CD14-positive monocyte (primary cell): ENCODE data around the gene CHD2. TPM values are rescaled to one million over a fixed set of nuclear protein-coding genes. Genes with fewer than 3 reads are reported as not detected.
A peak's percentile ranks its signal among the peaks of the same experiment; 100 is the strongest.

Experiments
- DNase-seq, 3 donors: peaks; one replicate each; pipeline ENCODE4 v3.0.0-alpha.2; 2011 to 2022
- H2AFZ ChIP-seq: 2 replicates; pipeline ENCODE4 v1.6.0; 2012; ENCODE audit warnings: mild to moderate bottlenecking, low read depth, low read length, inconsistent platforms; ENCODE audit not compliant: insufficient read depth, poor library complexity, severe bottlenecking
- H3K27ac ChIP-seq, 2 donors: 1 replicate in 1 of 2; 2 replicates in 1 of 2; pipeline ENCODE4 v1.5.1; 2012 to 2013; ENCODE audit warnings: low read length in 2 of 2, control low read depth in 1 of 2, inconsistent platforms in 1 of 2, low read depth in 1 of 2, mild to moderate bottlenecking in 1 of 2
- H3K27me3 ChIP-seq, 2 donors: one replicate each; pipeline versions ENCODE4 v1.6.0 to v1.6.1; 2011 to 2013; ENCODE audit warnings: low read length in 2 of 2; ENCODE audit not compliant: control insufficient read depth in 2 of 2, insufficient read depth in 2 of 2
- H3K36me3 ChIP-seq, 2 donors: replicated peaks in 1 of 2; 1 replicate in 1 of 2; 2 replicates in 1 of 2; pipeline versions ENCODE4 v1.5.1 to v1.6.1; 2012 to 2013; ENCODE audit warnings: low read length in 2 of 2, control low read depth in 1 of 2, inconsistent platforms in 1 of 2, mild to moderate bottlenecking in 1 of 2; ENCODE audit not compliant: insufficient read depth in 2 of 2, control insufficient read depth in 1 of 2
- H3K4me1 ChIP-seq, 2 donors: 1 replicate in 1 of 2; 2 replicates in 1 of 2; pipeline versions ENCODE4 v1.5.1 to v1.6.1; 2012 to 2013; ENCODE audit warnings: low read length in 2 of 2, control low read depth in 1 of 2, inconsistent platforms in 1 of 2, mild to moderate bottlenecking in 1 of 2, moderate library complexity in 1 of 2; ENCODE audit not compliant: insufficient read depth in 2 of 2, control insufficient read depth in 1 of 2
- H3K4me2 ChIP-seq: replicated peaks from 2 replicates; pipeline ENCODE3; 2012; ENCODE audit warnings: low read length, moderate library complexity, mild to moderate bottlenecking; ENCODE audit not compliant: poor library complexity, severe bottlenecking; ENCODE audit errors: extremely low read depth
- H3K4me3 ChIP-seq, 3 experiments: fragments of 200-600 bp in 1 of 3; sonication (generic) in 1 of 3; replicated peaks in 1 of 3; 1 replicate in 2 of 3; 2 replicates in 1 of 3; pipeline ENCODE4 v1.5.1; 2011 to 2013; ENCODE audit warnings: low read length in 3 of 3, mild to moderate bottlenecking in 3 of 3, control low read depth in 2 of 3, low read depth in 2 of 3, inconsistent platforms in 1 of 3, moderate library complexity in 1 of 3
- H3K79me2 ChIP-seq: 2 replicates; pipeline ENCODE4 v1.6.0; 2012; ENCODE audit warnings: mild to moderate bottlenecking, control low read depth, inconsistent platforms, low read length, moderate library complexity; ENCODE audit not compliant: insufficient read depth
- H3K9ac ChIP-seq: 2 replicates; pipeline ENCODE4 v1.6.0; 2017; ENCODE audit warnings: low read length, mild to moderate bottlenecking; ENCODE audit not compliant: insufficient read depth, poor library complexity, severe bottlenecking
- H3K9me3 ChIP-seq, 2 donors: replicated peaks in 1 of 2; 1 replicate in 1 of 2; 2 replicates in 1 of 2; pipeline versions ENCODE4 v1.5.1 to v1.6.1; 2012 to 2013; ENCODE audit warnings: low read length in 2 of 2, control low read depth in 1 of 2; ENCODE audit not compliant: control insufficient read depth in 1 of 2, insufficient read depth in 1 of 2
- H4K20me1 ChIP-seq: 2 replicates; pipeline ENCODE4 v1.6.0; 2012; ENCODE audit warnings: mild to moderate bottlenecking, low read length, control low read depth, moderate library complexity; ENCODE audit not compliant: insufficient read depth
- H3K27ac Mint-ChIP-seq, 7 donors: one replicate each; pipeline ENCODE4 v1.8.0; 2020; ENCODE audit warnings: mild to moderate bottlenecking in 7 of 7, mixed read lengths in 7 of 7, moderate library complexity in 6 of 7, inconsistent platforms in 2 of 7
- H3K27me3 Mint-ChIP-seq, 3 donors: one replicate each; pipeline ENCODE4 v1.8.0; 2021 to 2022; ENCODE audit warnings: low read depth in 3 of 3, mild to moderate bottlenecking in 3 of 3, mixed read lengths in 3 of 3, moderate library complexity in 3 of 3, inconsistent platforms in 1 of 3
- H3K36me3 Mint-ChIP-seq, 2 donors: one replicate each; pipeline ENCODE4 v1.8.0; 2020; ENCODE audit warnings: mixed read lengths in 2 of 2, inconsistent platforms in 1 of 2, mild to moderate bottlenecking in 1 of 2
- H3K4me1 Mint-ChIP-seq: one replicate; pipeline ENCODE4 v1.8.0; 2020; ENCODE audit warnings: mild to moderate bottlenecking, mixed read lengths
- H3K4me3 Mint-ChIP-seq, 2 donors: one replicate each; pipeline ENCODE4 v1.8.0; 2020; ENCODE audit warnings: mild to moderate bottlenecking in 2 of 2, mixed read lengths in 2 of 2, moderate library complexity in 1 of 2
- H3K9me3 Mint-ChIP-seq, 7 donors: one replicate each; pipeline ENCODE4 v1.8.0; 2020 to 2022; ENCODE audit warnings: mixed read lengths in 7 of 7, mild to moderate bottlenecking in 6 of 7, moderate library complexity in 6 of 7, inconsistent platforms in 2 of 7
- CTCF ChIP-seq: fragments of 200-600 bp; IDR thresholded peaks from one replicate; pipeline ENCODE4 v1.8.0; 2022; ENCODE audit warnings: antibody characterized with exemption, mild to moderate bottlenecking
- WGBS: methylation state at CpG from one replicate; pipeline ENCODE4 v1.1.5; 2013; ENCODE audit warnings: missing lambda C conversion rate; ENCODE audit not compliant: insufficient coverage; 5-methylcytosine and 5-hydroxymethylcytosine counted together
- intact Hi-C, 2 donors: fragments of 100-400 bp; cut with micrococcal nuclease; formaldehyde crosslinking; loops; one replicate each; pipeline versions ENCODE4 v1.15.0 to v1.15.1; 2023
- polyA plus RNA-seq, 3 donors: library from polyadenylated mRNA; depleted of rRNA in 1 of 3; unstranded in 2 of 3; stranded (reverse) in 1 of 3; fragments of 300-500 nt in 2 of 3; fragments of >200 nt in 1 of 3; fragmentation: Illumina TruSeq in 2 of 3; gene quantifications; 1 replicate in 2 of 3; 2 replicates in 1 of 3; pipeline ENCODE4 v1.2.3, GENCODE V29; 2012 to 2021

CHD2 gene
- polyA plus RNA-seq, 3 donors: 9.6 to 61.2 (median 11.4) TPM

- H3K27me3 Mint-ChIP-seq: no peaks in the 10 kb centered on the region
- TF ChIP-seq CTCF: no peak
- 50% methylated on average over 1 of the region's 1 CpG for WGBS
- peaks cover 22% of the 10 kb centered on the region for H4K20me1 ChIP-seq
- H3K4me1 ChIP-seq: peaks cover 78 to 92% of the 10 kb centered on the region in 2 donors
- DNase-seq: no peak
- intact Hi-C loops: loop anchor here in 1 of 2 donors (10.0 kb wide), 1 partner anchor 1268 kb away; no protein-coding TSS in a partner anchor
- no peaks in the 10 kb centered on the region for H3K9me3 ChIP-seq
- peak overlapping the region; percentile 81 for H3K4me2 ChIP-seq
- peak overlapping the region; percentile 84 to 100 (median 93) for H3K27ac Mint-ChIP-seq
- H3K36me3 ChIP-seq: peaks cover 4 to 8% of the 10 kb centered on the region in 2 donors
- peak overlapping the region; percentile 4 to 64 for H3K4me3 Mint-ChIP-seq
- H3K79me2 ChIP-seq: peaks cover 97% of the 10 kb centered on the region
- peak overlapping the region in 1 of 2 donors; percentile 82 for H3K27ac ChIP-seq
- H3K4me3 ChIP-seq: peak overlapping the region in 1 of 3 experiments; percentile 98
- no peak overlapping the region for H2AFZ ChIP-seq
- no peak overlapping the region for H3K9ac ChIP-seq
- H3K4me1 Mint-ChIP-seq: peaks cover 76% of the 10 kb centered on the region
- peaks cover 39 to 53% of the 10 kb centered on the region in 2 donors for H3K36me3 Mint-ChIP-seq
- no peaks in the 10 kb centered on the region for H3K9me3 Mint-ChIP-seq
- H3K27me3 ChIP-seq: no peaks in the 10 kb centered on the region
These were observed 7.1 kb downstream of the CHD2 start for GRCh38 chr15:92907229-92907628.

GRCh38 chr15:92907896-92908712 lies 8.0 kb downstream of the CHD2 start:
- Histone ChIP-seq H3K9me3 (no peaks in the 10 kb centered on the region), H3K36me3 (peaks cover 4 to 8% of the 10 kb centered on the region in 2 donors), H2AFZ (no peak overlapping the region), H3K27me3 (no peaks in the 10 kb centered on the region), H3K4me1 (peaks cover 81 to 92% of the 10 kb centered on the region in 2 donors), H4K20me1 (peaks cover 26% of the 10 kb centered on the region), H3K9ac (peak overlapping the region; percentile 23), H3K27ac (peak overlapping the region; percentile 63 to 82), H3K4me3 (peak overlapping the region in 2 of 3 experiments; percentile 32 to 98), H3K79me2 (peaks cover 97% of the 10 kb centered on the region), H3K4me2 (peak overlapping the region; percentile 81)
- TF ChIP-seq CTCF: no peak
- Mint-ChIP-seq H3K27me3 (no peaks in the 10 kb centered on the region), H3K4me3 (peak overlapping the region; percentile 64 to 75), H3K9me3 (no peaks in the 10 kb centered on the region), H3K27ac (peak overlapping the region; percentile 85 to 100 (median 93)), H3K4me1 (peaks cover 80% of the 10 kb centered on the region), H3K36me3 (peaks cover 39 to 49% of the 10 kb centered on the region in 2 donors)
- intact Hi-C loops: loop anchor here in 1 of 2 donors (10.0 kb wide), 1 partner anchor 1267 kb away; no protein-coding TSS in a partner anchor
- no CpG with 5 or more reads among the region's 5 CpGs for WGBS
- peak; percentile 57 to 83 (median 75) for DNase-seq
